K562 (cell line): ENCODE measurements around the gene HS3ST3A1. TPM values are rescaled to one million over a fixed set of nuclear protein-coding genes. Genes with fewer than 3 reads are reported as not detected.
A peak's percentile ranks its signal among the peaks of the same experiment; 100 is the strongest.

Source experiments
- ARID1B ChIP-seq: fragments of 450-650 bp; IDR thresholded peaks from 2 replicates; pipeline ENCODE4 v1.6.1; 2016; ENCODE audit warnings: antibody characterized with exemption, mild to moderate bottlenecking, inconsistent platforms
- CTCF ChIP-seq, 3 experiments: IDR thresholded peaks in 2 of 3; conservative IDR thresholded peaks in 1 of 3; 2 replicates each; pipeline ENCODE4 v1.5.1; 2011 to 2012; ENCODE audit warnings: low read length in 3 of 3, mild to moderate bottlenecking in 3 of 3, control low read depth in 2 of 3, improper control_type of control experiment in 1 of 3, inconsistent platforms in 1 of 3, low read depth in 1 of 3, mixed read lengths in 1 of 3, moderate library complexity in 1 of 3; ENCODE audit not compliant: insufficient read depth in 2 of 3
- EZH2 ChIP-seq: IDR thresholded peaks from 2 replicates; pipeline ENCODE4 v1.6.1; 2012; ENCODE audit warnings: low read depth, mild to moderate bottlenecking, inconsistent platforms, low read length, borderline replicate concordance
- NR1H2 ChIP-seq: sonication (generic); formaldehyde crosslinking; IDR thresholded peaks from 2 replicates; pipeline ENCODE4 v1.4.0; 2020; ENCODE audit warnings: mild to moderate bottlenecking, missing genetic modification reagents
- RAD21 ChIP-seq, 2 experiments: fragments of 250-450 bp in 1 of 2; fragments of 450-650 bp in 1 of 2; sonication (Bioruptor Pico) in 1 of 2; formaldehyde crosslinking in 1 of 2; IDR thresholded peaks in 1 of 2; conservative IDR thresholded peaks in 1 of 2; 2 replicates each; pipeline versions ENCODE4 v1.4.0 to v1.8.0; 2020 to 2022; ENCODE audit warnings: mild to moderate bottlenecking in 2 of 2, moderate library complexity in 1 of 2
- RBBP5 ChIP-seq: fragments of 200-600 bp; sonication (generic); IDR thresholded peaks from 2 replicates; pipeline ENCODE4 v1.6.1; 2012; ENCODE audit warnings: borderline replicate concordance, mild to moderate bottlenecking, low read length, control low read depth, inconsistent platforms; ENCODE audit not compliant: insufficient read depth, poor library complexity, severe bottlenecking
- RUNX1 ChIP-seq: sonication (generic); IDR thresholded peaks from 2 replicates; pipeline ENCODE4 v1.6.1; 2016; ENCODE audit warnings: antibody characterized with exemption, low read depth
- SREBF1 ChIP-seq: fragments of 150-350 bp; IDR thresholded peaks from 2 replicates; pipeline ENCODE4 v1.6.1; 2014; ENCODE audit warnings: antibody characterized with exemption, low read depth, low read length, borderline replicate concordance
- ZNF592 ChIP-seq: fragments of 450-650 bp; IDR thresholded peaks from 2 replicates; pipeline ENCODE4 v1.6.1; 2017; ENCODE audit warnings: antibody characterized with exemption, mild to moderate bottlenecking
- polyA plus RNA-seq, 8 experiments: library from polyadenylated mRNA; depleted of rRNA in 4 of 8; stranded (reverse) in 5 of 8; unstranded in 3 of 8; fragments of >200 nt; fragmentation: Nextera tagmentation in 2 of 8; fragmentation: Illumina TruSeq in 1 of 8; extraction: Ambion mirVana in 2 of 8; extraction: Trizol in 1 of 8; gene quantifications; 2 replicates each; pipeline versions ENCODE4 v1.2.1 to v1.2.3, GENCODE V29; 2011 to 2014; ENCODE audit warnings: inconsistent platforms in 1 of 8, missing spikeins in 1 of 8
- total RNA-seq, 7 experiments: library from RNA; depleted of rRNA in 6 of 7; stranded (reverse); fragments of >200 nt in 6 of 7; fragmentation: Illumina TruSeq in 2 of 7; extraction: Trizol in 2 of 7; gene quantifications; 2 replicates each; pipeline versions ENCODE4 v1.2.1 to v1.2.3, GENCODE V29; 2011 to 2021; ENCODE audit warnings: low replicate concordance in 1 of 7

Gene HS3ST3A1
- total and polyA plus RNA-seq, 9 of the 15 experiments (the other 6 are each of a cell fraction or from before 2014, with no cell fraction given): 0.25 to 14.8 (median 2.3) TPM

DNA sequence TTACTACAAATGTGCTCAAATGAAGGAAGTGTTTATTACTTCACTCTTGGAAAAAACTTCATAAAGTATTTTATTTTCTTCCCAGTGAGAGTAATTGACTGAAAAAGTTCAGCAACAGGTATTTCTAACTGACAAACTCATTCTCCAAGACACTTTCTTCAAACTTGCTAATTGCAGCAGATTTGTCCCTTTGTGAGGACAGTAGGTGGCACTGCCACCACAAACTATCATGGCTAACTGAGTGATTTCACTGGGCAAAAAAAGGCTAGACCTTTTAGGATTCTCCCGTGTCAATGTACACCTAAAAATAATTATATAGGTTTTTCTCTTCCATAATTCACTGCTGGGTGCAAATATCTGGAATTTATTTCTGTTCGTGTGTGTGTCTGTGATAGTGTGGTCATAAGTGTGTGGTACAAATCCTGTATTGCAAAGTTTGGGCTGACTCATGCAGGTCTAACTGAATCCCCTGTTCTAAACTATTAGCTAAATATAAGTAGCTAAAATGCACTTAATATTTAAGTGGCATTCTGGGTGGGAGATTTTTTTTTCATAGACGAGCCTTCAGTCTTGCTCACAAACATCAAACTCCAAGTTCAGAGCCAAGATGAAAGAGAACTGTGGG, 3.9 kb downstream of the HS3ST3A1 start (continued):
- TF ChIP-seq ZNF592 (peak; percentile 13; the same call in 1 of the 2 replicates), CTCF (IDR thresholded peaks at IDR 0.05 in 2 of 3, conservative IDR thresholded peaks at IDR 0.05 in 1 of 3; ENCODE audit: insufficient read depth in 2 of 3, low read depth in 1 of 3, low read length in 3 of 3) (peak; percentile 29 to 60 (median 46); a peak in 4 of 6 replicates), EZH2 (no peak), SREBF1 (no peak), RBBP5 (peak; percentile 0), NR1H2 (CRISPR knock-in tag) (no peak), RUNX1 (no peak), RAD21 (CRISPR knock-in tag; conservative IDR thresholded peaks at IDR 0.05 in 1 of 2, IDR thresholded peaks at IDR 0.05 in 1 of 2) (peak; percentile 69 to 70), ARID1B (no peak)
